ENCODE results near the gene ROCK2.
A peak's percentile ranks its signal among the peaks of the same experiment; 100 is the strongest.

ROCK2 gene

DNA sequence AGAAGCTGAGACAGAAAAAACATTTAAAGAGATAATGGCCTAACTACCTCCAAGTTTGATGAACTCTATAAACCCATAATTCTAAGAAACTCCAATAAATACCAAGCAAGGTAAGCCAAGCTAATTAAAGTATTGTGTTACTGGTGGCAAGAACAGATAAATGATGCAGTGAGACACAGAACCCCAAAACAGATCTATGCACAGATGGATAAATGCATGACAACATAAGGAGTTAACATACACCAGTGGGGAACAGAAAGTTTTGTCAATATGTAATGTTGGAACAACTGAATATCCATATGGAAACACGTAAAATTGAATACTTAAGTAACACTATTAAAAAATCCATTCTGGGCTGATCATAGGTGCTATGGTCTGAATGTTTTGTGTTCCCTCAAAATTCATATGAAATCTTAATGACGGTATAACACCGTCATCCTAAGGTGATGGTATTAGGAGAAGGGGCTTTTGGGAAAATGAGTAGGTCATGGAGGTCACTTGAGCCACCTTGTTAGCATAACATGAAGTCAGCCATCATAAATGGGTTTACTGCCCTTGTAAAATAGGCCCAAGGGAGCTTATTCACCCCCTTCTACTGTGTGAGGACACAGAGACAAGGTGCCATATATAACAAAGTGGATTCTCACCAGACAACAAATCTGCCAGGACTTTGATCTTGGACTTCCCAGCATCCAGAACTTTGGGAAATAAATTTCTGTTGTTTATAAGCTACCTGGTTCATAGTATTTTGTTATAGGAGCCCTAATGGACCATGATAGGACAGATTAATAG is 102.8 kb downstream of the ROCK2 start:
- no peak for DNase-seq (ENCODE audit: low read depth)
- TF ChIP-seq, protein P1, sequence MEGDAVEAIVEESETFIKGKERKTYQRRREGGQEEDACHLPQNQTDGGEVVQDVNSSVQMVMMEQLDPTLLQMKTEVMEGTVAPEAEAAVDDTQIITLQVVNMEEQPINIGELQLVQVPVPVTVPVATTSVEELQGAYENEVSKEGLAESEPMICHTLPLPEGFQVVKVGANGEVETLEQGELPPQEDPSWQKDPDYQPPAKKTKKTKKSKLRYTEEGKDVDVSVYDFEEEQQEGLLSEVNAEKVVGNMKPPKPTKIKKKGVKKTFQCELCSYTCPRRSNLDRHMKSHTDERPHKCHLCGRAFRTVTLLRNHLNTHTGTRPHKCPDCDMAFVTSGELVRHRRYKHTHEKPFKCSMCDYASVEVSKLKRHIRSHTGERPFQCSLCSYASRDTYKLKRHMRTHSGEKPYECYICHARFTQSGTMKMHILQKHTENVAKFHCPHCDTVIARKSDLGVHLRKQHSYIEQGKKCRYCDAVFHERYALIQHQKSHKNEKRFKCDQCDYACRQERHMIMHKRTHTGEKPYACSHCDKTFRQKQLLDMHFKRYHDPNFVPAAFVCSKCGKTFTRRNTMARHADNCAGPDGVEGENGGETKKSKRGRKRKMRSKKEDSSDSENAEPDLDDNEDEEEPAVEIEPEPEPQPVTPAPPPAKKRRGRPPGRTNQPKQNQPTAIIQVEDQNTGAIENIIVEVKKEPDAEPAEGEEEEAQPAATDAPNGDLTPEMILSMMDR (conservative IDR thresholded peaks at IDR 0.05; ENCODE audit: low read depth, low read length) = no peak
- no peak overlapping the region for H3K4me3 ChIP-seq (ENCODE audit: low read length)

DNA sequence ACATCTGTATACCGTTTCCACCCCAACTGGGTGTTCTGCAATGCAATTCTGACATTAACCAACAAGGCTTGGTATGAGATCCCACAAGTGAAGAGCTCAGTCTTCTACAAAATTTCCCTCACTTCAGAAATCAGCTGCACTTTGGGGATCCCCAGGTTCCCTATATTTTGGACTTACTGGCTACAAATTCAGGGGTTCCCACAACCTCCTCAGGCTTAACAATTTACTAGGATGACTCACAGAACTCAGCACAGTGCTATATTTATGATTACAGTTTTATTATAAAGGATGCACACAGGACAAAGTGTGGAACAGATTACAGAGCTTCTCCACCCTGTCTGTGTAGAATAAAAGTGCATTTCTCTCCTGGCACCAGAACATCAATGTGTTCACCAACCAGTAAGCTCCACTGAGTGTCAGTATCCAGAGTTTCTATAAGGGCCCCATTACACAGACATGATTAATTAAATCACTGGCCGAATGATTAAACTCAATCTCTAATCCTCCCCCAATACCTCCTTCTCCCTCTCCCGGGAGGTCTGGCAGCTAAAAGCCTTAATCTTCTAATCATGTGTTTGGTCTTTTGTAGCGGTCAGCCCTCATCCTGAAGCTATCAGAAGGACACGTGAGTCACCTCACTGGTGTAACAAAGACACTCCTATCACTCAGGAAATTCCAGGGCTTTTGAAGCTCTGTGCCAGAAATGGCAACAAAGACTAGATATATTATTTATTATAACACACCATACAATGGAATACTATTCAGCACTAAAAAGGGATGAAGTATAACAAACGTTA is 104.6 kb downstream of the ROCK2 start:
- DNase-seq (ENCODE audit: low read depth) = peak; percentile 26
- no peak overlapping the region for H3K4me3 ChIP-seq (ENCODE audit: low read length)
- TF ChIP-seq, protein P1 (conservative IDR thresholded peaks at IDR 0.05; ENCODE audit: low read depth, low read length) = no peak

DNA sequence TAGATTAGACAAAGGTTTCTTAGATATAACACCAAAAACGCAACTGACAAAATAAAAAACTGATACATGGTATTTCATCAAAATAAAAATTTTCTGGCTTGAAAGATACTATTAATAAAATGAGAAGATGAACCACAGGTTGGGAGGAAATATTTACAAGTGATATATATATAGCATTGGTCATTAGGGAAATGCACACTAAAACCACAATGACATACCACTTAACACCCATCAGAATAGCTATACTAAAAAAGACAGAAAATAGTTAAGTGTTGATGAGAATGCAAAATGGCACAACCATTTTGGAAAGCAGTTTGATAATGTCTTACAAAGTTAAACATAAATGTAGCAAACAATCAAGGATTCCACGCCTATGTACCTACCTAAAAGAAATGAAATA is 105.3 kb downstream of the ROCK2 start:
- H3K4me3 ChIP-seq (ENCODE audit: low read length) = no peak overlapping the region
- TF ChIP-seq, protein P1 (conservative IDR thresholded peaks at IDR 0.05; ENCODE audit: low read depth, low read length) = no peak
- no peak for DNase-seq (ENCODE audit: low read depth)

DNA sequence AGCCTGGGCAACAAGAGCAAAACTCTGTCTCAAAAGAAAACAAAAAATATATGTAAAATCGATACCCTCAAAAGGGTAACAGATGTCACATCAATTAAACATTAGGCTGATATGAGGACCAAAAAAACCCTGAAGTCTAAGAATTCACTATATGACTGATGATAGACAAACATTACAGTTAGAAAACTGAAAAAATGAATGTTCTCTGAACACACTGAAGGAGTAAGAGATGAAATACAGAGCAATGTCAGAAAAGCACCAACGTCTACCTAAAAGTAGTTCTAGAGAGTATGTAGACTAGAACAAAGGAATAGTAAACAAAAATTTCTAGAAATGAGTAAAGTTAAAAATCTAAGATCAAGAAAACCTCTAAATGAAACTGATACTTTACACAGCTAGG is 107.3 kb downstream of the ROCK2 start:
- no peak overlapping the region for H3K4me3 ChIP-seq (ENCODE audit: low read length)
- TF ChIP-seq, protein P1 (conservative IDR thresholded peaks at IDR 0.05; ENCODE audit: low read depth, low read length) = no peak
- no peak for DNase-seq (ENCODE audit: low read depth)

DNA sequence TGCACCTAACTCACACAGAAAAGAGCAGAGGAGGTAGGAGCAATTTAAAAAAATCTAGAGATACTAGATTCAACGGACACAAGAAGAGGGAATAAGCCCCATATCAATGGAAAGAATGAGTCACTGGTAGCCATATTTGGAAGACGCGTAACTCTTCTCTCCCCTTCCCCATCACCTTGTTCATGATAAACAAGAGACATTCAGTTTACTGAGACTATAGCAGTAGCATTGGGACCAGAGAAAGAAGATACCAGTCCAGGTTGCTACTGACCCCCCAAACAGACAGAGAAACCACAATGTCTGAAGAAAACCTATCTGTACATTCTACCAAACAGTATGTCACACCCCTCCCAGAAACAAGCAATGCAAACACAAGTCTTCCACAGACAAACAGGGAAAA is 108.1 kb downstream of the ROCK2 start:
- TF ChIP-seq, protein P1 (conservative IDR thresholded peaks at IDR 0.05; ENCODE audit: low read depth, low read length) = no peak
- no peak overlapping the region for H3K4me3 ChIP-seq (ENCODE audit: low read length)
- no peak for DNase-seq (ENCODE audit: low read depth)

DNA sequence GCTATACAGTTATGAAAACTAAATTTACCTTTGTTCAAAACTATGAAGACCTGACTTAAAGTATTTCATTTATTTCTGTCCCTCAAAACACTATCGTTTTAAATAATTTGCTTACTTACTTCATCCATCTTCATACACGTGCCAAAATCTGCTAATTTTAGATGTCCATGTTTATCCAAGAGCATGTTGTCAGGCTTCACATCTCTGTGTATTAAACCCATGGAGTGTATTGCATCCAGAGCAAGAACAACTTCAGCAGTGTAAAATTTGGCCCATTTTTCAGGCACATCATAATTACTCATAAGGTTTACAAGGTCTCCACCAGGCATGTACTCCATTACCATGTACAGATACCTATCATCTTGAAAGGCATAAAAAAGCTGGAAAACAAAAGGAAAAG is 108.9 kb downstream of the ROCK2 start:
- no peak for DNase-seq (ENCODE audit: low read depth)
- H3K4me3 ChIP-seq (ENCODE audit: low read length) = no peak overlapping the region
- TF ChIP-seq, protein P1 (conservative IDR thresholded peaks at IDR 0.05; ENCODE audit: low read depth, low read length) = no peak
